HepG2 (cell line): ENCODE data around the gene C1GALT1. TPM values are rescaled to one million over a fixed set of nuclear protein-coding genes. Genes with fewer than 3 reads are reported as not detected.

Source experiments
- ATAC-seq: fragments of 200-7000 bp; cut with Tn5 transposase; 3 replicates; pipeline ENCODE4 v1.9.1; 2020; ENCODE audit warnings: mild to moderate bottlenecking, moderate library complexity
- BruUV-seq: library from RNA; stranded (reverse); fragments of 400-500 nt; replicated peaks from 2 replicates; lab custom pipeline; 2021; lab: Mats Ljungman, UMichigan
- CTCF ChIA-PET: fragments of 300-600 bp; formaldehyde crosslinking; extraction: SDS; loops from one replicate; lab custom pipeline; 2021; ENCODE audit warnings: low total read pairs, inconsistent platforms, low intra/inter-chr PET ratio; lab: Yijun Ruan, JAX
- POLR2A ChIA-PET: fragments of 350-600 bp; sonication (Branson Sonifier 250); formaldehyde crosslinking; loops from one replicate; lab custom pipeline; 2020; ENCODE audit warnings: antibody characterized with exemption, inconsistent platforms; lab: Yijun Ruan, JAX
- DNase-seq: peaks from one replicate; pipeline ENCODE4 v3.0.0-alpha.2; 2015; ENCODE audit warnings: low spot score
- FAIRE-seq: peaks from 3 replicates; lab custom pipeline; 2011; peaks lifted over from hg19 to GRCh38; lab: Jason Lieb, UNC
- H2AFZ ChIP-seq: one replicate; pipeline ENCODE4 v1.6.1; 2011; ENCODE audit warnings: low read length, inconsistent platforms
- H3K27ac ChIP-seq: fragments of 300-600 bp; 3 replicates; pipeline ENCODE4 v1.8.0; 2011; ENCODE audit warnings: mixed run types, mild to moderate bottlenecking, mixed read lengths, low read length, inconsistent platforms; ENCODE audit not compliant: insufficient read depth; ENCODE audit errors: extremely low read length
- H3K27me3 ChIP-seq, 2 experiments: fragments of 200-600 bp in 1 of 2; 2 replicates in 1 of 2; 3 replicates in 1 of 2; pipeline versions ENCODE4 v1.6.0 to v1.8.0; 2011; ENCODE audit warnings: low read length in 2 of 2, mild to moderate bottlenecking in 2 of 2, moderate library complexity in 2 of 2, inconsistent platforms in 1 of 2; ENCODE audit not compliant: insufficient read depth in 2 of 2, control insufficient read depth in 1 of 2
- H3K36me3 ChIP-seq, 2 experiments: fragments of 200-600 bp in 1 of 2; replicated peaks in 1 of 2; 2 replicates in 1 of 2; 3 replicates in 1 of 2; pipeline versions ENCODE4 v1.5.1 to v1.8.0; 2011; ENCODE audit warnings: low read length in 2 of 2, inconsistent platforms in 1 of 2; ENCODE audit not compliant: insufficient read depth in 2 of 2, control insufficient read depth in 1 of 2
- H3K4me1 ChIP-seq: 2 replicates; pipeline ENCODE4 v1.5.1; 2012; ENCODE audit warnings: low read length, inconsistent platforms; ENCODE audit not compliant: insufficient read depth
- H3K4me2 ChIP-seq: 2 replicates; pipeline ENCODE4 v1.6.0; 2011; ENCODE audit warnings: low read depth, low read length, inconsistent platforms
- H3K4me3 ChIP-seq, 3 experiments: fragments of 200-600 bp in 1 of 3; sonication (generic), shearing (Covaris generic) in 1 of 3; replicated peaks in 1 of 3; 2 replicates each; pipeline ENCODE4 v1.5.1; 2011 to 2016; ENCODE audit warnings: low read length in 3 of 3, inconsistent platforms in 2 of 3, low read depth in 2 of 3, mild to moderate bottlenecking in 2 of 3, control low read depth in 1 of 3, mixed read lengths in 1 of 3; ENCODE audit not compliant: insufficient read depth in 1 of 3
- H3K79me2 ChIP-seq: one replicate; pipeline ENCODE4 v1.6.1; 2011; ENCODE audit warnings: low read length, inconsistent platforms; ENCODE audit not compliant: insufficient read depth
- H3K9ac ChIP-seq: 2 replicates; pipeline ENCODE4 v1.6.0; 2011; ENCODE audit warnings: mild to moderate bottlenecking, low read depth, low read length, inconsistent platforms; ENCODE audit not compliant: insufficient read depth
- H3K9me3 ChIP-seq: 2 replicates; pipeline ENCODE4 v1.5.1; 2012; ENCODE audit warnings: mild to moderate bottlenecking, low read length
- H4K20me1 ChIP-seq: 2 replicates; pipeline ENCODE4 v1.6.0; 2011; ENCODE audit warnings: inconsistent platforms, mild to moderate bottlenecking, low read length, moderate library complexity; ENCODE audit not compliant: insufficient read depth
- ATF5 ChIP-seq: sonication (generic); formaldehyde crosslinking; IDR thresholded peaks from 2 replicates; pipeline ENCODE4 v1.4.0; 2020; ENCODE audit warnings: mild to moderate bottlenecking, low read depth, missing genetic modification reagents
- FOSL2 ChIP-seq: sonication (generic); formaldehyde crosslinking; IDR thresholded peaks from 2 replicates; pipeline ENCODE4 v1.4.0; 2020; ENCODE audit warnings: missing genetic modification reagents
- HDAC1 ChIP-seq: sonication (generic); formaldehyde crosslinking; IDR thresholded peaks from 2 replicates; pipeline ENCODE4 v1.5.1; 2020; ENCODE audit warnings: mild to moderate bottlenecking, missing genetic modification reagents
- HDAC2 ChIP-seq: sonication (generic); formaldehyde crosslinking; IDR thresholded peaks from 2 replicates; pipeline ENCODE4 v1.4.0; 2020; ENCODE audit warnings: missing genetic modification reagents
- PBX2 ChIP-seq: IDR thresholded peaks from 2 replicates; pipeline ENCODE4 v1.6.1; 2016; ENCODE audit warnings: control low read depth
- PBX3 ChIP-seq: sonication (generic); formaldehyde crosslinking; IDR thresholded peaks from 2 replicates; pipeline ENCODE4 v1.8.1; 2023; ENCODE audit warnings: missing genetic modification reagents, inconsistent platforms, borderline replicate concordance
- STAT5B ChIP-seq: sonication (generic); formaldehyde crosslinking; IDR thresholded peaks from 2 replicates; pipeline ENCODE4 v1.4.0; 2020; ENCODE audit warnings: missing genetic modification reagents
- WGBS: methylation state at CpG from one replicate; pipeline ENCODE4 v1.1.6; 2017; ENCODE audit warnings: low lambda C conversion rate; 5-methylcytosine and 5-hydroxymethylcytosine counted together
- in situ Hi-C: cut with HindIII; loops from 2 replicates; pipeline ENCODE4 v1.10.0; 2017; ENCODE audit warnings: low pct_unique_long_range_greater_than_20kb; ENCODE audit not compliant: extremely low pct_ligation_motif_present
- intact Hi-C: fragments of 100-400 bp; cut with micrococcal nuclease; formaldehyde crosslinking; loops from one replicate; pipeline ENCODE4 v1.10.0; 2022; ENCODE audit not compliant: unreplicated experiment
- polyA plus RNA-seq, 8 experiments: library from polyadenylated mRNA; depleted of rRNA in 3 of 8; stranded (reverse) in 7 of 8; unstranded in 1 of 8; fragments of >200 nt; fragmentation: Illumina TruSeq in 4 of 8; extraction: Trizol in 4 of 8; gene quantifications; 2 replicates each; pipeline versions ENCODE4 v1.2.1 to v1.2.3, GENCODE V29; 2011 to 2016; ENCODE audit warnings: low read depth in 4 of 8, missing spikeins in 1 of 8, mixed read lengths in 1 of 8; ENCODE audit not compliant: insufficient read depth in 1 of 8
- total RNA-seq, 5 experiments: library from RNA; depleted of rRNA; stranded (reverse); fragments of >200 nt; fragmentation: Illumina TruSeq; extraction: Trizol; gene quantifications; 2 replicates each; pipeline ENCODE4 v1.2.3, GENCODE V29; 2016; ENCODE audit warnings: low read depth in 1 of 5
- TF ChIP-seq, protein P1 (sequence below), 2 experiments: sonication (generic) in 1 of 2; formaldehyde crosslinking in 1 of 2; IDR thresholded peaks; 2 replicates each; pipeline versions ENCODE4 v1.4.0 to v1.6.1; 2016 to 2020; ENCODE audit warnings: borderline replicate concordance in 1 of 2, low read depth in 1 of 2, mild to moderate bottlenecking in 1 of 2, missing genetic modification reagents in 1 of 2
- TF ChIP-seq, protein P2 (sequence below): sonication (generic); formaldehyde crosslinking; IDR thresholded peaks from 2 replicates; pipeline ENCODE4 v1.8.1; 2023; ENCODE audit warnings: mild to moderate bottlenecking, moderate library complexity, missing genetic modification reagents
- TF ChIP-seq, protein P3 (sequence below): sonication (generic); formaldehyde crosslinking; IDR thresholded peaks from 2 replicates; pipeline ENCODE4 v1.4.0; 2020; ENCODE audit warnings: mild to moderate bottlenecking, missing genetic modification reagents

The C1GALT1 gene
- total and polyA plus RNA-seq, 2 of the 13 experiments (the other 11 are each of a cell fraction or from before 2014, with no cell fraction given) = 57.1 to 65.9 TPM

GRCh38 chr7:7182156-7183060, at the start of gene C1GALT1 (continued):
- TF ChIP-seq, protein P1, sequence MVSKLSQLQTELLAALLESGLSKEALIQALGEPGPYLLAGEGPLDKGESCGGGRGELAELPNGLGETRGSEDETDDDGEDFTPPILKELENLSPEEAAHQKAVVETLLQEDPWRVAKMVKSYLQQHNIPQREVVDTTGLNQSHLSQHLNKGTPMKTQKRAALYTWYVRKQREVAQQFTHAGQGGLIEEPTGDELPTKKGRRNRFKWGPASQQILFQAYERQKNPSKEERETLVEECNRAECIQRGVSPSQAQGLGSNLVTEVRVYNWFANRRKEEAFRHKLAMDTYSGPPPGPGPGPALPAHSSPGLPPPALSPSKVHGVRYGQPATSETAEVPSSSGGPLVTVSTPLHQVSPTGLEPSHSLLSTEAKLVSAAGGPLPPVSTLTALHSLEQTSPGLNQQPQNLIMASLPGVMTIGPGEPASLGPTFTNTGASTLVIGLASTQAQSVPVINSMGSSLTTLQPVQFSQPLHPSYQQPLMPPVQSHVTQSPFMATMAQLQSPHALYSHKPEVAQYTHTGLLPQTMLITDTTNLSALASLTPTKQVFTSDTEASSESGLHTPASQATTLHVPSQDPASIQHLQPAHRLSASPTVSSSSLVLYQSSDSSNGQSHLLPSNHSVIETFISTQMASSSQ (IDR thresholded peaks at IDR 0.05; ENCODE audit: low read depth) = peak; percentile 39; the same call in 1 of the 2 replicates
- TF ChIP-seq, protein P1 (CRISPR knock-in tag; IDR thresholded peaks at IDR 0.05; ENCODE audit: borderline replicate concordance) = peak; percentile 64; the same call in 1 of the 2 replicates
- 0 out of 2 replicates have a peak, but pooled peaks have one; percentile 35 for TF ChIP-seq STAT5B (CRISPR knock-in tag)
- TF ChIP-seq HDAC1 (CRISPR knock-in tag) = peak; percentile 75

GRCh38 chr7:7134046-7134445, 48.3 kb upstream of the C1GALT1 start:
- no peaks in the 10 kb centered on the region for H3K27me3 ChIP-seq
- in situ Hi-C loops = no loop called here
- H3K79me2 ChIP-seq = no peaks in the 10 kb centered on the region
- no peak for FAIRE-seq
- no peak overlapping the region for H2AFZ ChIP-seq
- 47% methylated on average over 2 of the region's 2 CpGs for WGBS
- peaks cover 53% of the 10 kb centered on the region for H3K4me1 ChIP-seq
- H3K4me3 ChIP-seq = no peak overlapping the region
- H3K9me3 ChIP-seq = no peaks in the 10 kb centered on the region
- ChIA-PET POLR2A (no interaction called here), CTCF (no interaction called here)
- no peak overlapping the region for H3K9ac ChIP-seq
- H3K27ac ChIP-seq = no peak overlapping the region
- no peaks in the 10 kb centered on the region for H4K20me1 ChIP-seq
- intact Hi-C loops = no loop called here
- no peak for ATAC-seq
- peak overlapping the region; percentile 11; the same call in 1 of the 2 replicates for H3K4me2 ChIP-seq
- DNase-seq = no peak
- H3K36me3 ChIP-seq = no peaks in the 10 kb centered on the region
- BruUV-seq = no TSS peak
- TF ChIP-seq, protein P2, sequence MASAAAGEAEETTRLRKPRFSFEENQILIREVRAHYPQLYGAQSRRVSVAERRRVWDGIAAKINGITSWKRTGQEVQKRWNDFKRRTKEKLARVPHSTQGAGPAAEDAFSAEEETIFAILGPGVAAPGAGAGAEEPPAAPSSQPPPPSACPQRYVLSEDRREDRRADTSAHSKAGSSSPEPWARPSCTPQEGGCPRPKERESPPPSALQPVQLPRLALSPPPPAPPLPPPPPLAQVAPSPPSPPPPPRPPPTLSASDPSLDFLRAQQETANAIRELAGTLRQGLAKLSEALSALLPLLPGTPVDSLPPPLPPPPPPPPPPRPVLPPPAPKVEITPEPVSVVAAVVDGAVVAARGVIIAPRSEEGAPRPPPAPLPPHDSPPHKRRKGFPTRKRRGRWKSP (CRISPR knock-in tag) = no peak
- TF ChIP-seq, protein P3, sequence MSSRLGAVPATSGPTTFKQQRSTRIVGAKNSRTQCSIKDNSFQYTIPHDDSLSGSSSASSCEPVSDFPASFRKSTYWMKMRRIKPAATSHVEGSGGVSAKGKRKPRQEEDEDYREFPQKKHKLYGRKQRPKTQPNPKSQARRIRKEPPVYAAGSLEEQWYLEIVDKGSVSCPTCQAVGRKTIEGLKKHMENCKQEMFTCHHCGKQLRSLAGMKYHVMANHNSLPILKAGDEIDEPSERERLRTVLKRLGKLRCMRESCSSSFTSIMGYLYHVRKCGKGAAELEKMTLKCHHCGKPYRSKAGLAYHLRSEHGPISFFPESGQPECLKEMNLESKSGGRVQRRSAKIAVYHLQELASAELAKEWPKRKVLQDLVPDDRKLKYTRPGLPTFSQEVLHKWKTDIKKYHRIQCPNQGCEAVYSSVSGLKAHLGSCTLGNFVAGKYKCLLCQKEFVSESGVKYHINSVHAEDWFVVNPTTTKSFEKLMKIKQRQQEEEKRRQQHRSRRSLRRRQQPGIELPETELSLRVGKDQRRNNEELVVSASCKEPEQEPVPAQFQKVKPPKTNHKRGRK = no peak
- TF ChIP-seq PBX3 (no peak), ATF5 (CRISPR knock-in tag) (no peak), FOSL2 (CRISPR knock-in tag) (no peak), HDAC2 (CRISPR knock-in tag) (no peak), PBX2 (CRISPR knock-in tag) (no peak)
